ENCODE measurements around the gene RCC2. TPM values are rescaled to one million over a fixed set of nuclear protein-coding genes. Genes with fewer than 3 reads are reported as not detected.

Gene RCC2
- total RNA-seq, 2 experiments from 2014 or later: 145 to 147 TPM

DNA sequence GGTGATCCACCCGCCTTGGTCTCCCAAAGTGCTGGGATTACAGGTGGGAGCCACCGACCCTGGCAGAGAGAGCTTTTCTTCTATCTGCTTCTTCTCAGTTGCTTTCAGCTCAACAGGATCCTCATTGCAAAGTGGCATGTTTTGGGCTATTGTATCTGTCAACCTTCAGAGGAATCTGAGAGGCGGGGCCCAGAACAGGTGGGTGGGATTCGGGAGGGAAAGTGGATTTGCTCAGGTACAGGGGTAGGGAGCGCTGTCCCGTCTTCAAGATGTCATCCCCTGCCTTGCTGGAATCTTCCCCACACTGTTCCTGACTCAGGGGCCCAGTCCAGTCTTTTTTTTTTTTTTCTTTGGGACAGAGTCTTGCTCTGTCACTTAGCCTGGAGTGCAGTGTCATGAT is 26.9 kb upstream of the RCC2 start:
- H3K9me3 Mint-ChIP-seq: no peaks in the 10 kb centered on the region
- TF ChIP-seq, protein P1, sequence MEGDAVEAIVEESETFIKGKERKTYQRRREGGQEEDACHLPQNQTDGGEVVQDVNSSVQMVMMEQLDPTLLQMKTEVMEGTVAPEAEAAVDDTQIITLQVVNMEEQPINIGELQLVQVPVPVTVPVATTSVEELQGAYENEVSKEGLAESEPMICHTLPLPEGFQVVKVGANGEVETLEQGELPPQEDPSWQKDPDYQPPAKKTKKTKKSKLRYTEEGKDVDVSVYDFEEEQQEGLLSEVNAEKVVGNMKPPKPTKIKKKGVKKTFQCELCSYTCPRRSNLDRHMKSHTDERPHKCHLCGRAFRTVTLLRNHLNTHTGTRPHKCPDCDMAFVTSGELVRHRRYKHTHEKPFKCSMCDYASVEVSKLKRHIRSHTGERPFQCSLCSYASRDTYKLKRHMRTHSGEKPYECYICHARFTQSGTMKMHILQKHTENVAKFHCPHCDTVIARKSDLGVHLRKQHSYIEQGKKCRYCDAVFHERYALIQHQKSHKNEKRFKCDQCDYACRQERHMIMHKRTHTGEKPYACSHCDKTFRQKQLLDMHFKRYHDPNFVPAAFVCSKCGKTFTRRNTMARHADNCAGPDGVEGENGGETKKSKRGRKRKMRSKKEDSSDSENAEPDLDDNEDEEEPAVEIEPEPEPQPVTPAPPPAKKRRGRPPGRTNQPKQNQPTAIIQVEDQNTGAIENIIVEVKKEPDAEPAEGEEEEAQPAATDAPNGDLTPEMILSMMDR (IDR thresholded peaks at IDR 0.05): no peak
- no peaks in the 10 kb centered on the region for H3K36me3 Mint-ChIP-seq (ENCODE audit: low read depth)
- intact Hi-C loops (cut with micrococcal nuclease): no loop called here
- DNase-seq: no peak
- no peak for ATAC-seq
- H3K4me1 Mint-ChIP-seq (ENCODE audit: low read depth): no peaks in the 10 kb centered on the region
- ChIA-PET POLR2A (no interaction called here), CTCF (no interaction called here)
- no peak overlapping the region for H3K4me3 Mint-ChIP-seq
- no peak overlapping the region for H3K27ac Mint-ChIP-seq
- no peaks in the 10 kb centered on the region for H3K27me3 Mint-ChIP-seq

DNA sequence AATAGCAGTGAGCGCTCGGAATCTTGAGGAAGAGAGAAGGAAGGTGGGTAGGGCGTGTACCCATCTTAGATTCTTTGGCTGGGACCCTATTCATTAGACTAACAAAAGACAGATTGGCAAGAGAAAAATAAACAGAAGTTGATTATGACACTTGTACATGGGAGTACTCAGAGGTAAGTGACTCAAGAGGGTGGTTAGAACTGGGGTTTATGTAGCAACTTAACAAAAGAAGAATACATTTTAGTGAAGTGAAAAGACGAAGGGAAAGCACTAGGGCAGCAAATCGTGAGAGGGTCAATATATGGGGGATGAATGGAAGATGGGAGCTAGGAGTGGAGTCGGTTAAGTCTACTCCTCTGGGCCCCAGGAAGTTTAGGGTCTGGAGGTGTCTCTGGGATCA is 25.8 kb upstream of the RCC2 start:
- intact Hi-C loops (cut with micrococcal nuclease): no loop called here
- no peaks in the 10 kb centered on the region for H3K27me3 Mint-ChIP-seq
- no peaks in the 10 kb centered on the region for H3K36me3 Mint-ChIP-seq (ENCODE audit: low read depth)
- DNase-seq: no peak
- no peaks in the 10 kb centered on the region for H3K4me1 Mint-ChIP-seq (ENCODE audit: low read depth)
- TF ChIP-seq, protein P1 (IDR thresholded peaks at IDR 0.05): no peak
- CTCF ChIA-PET: no interaction called here
- no peak overlapping the region for H3K4me3 Mint-ChIP-seq
- no peak for ATAC-seq
- POLR2A ChIA-PET: no interaction called here
- no peak overlapping the region for H3K27ac Mint-ChIP-seq
- no peaks in the 10 kb centered on the region for H3K9me3 Mint-ChIP-seq

DNA sequence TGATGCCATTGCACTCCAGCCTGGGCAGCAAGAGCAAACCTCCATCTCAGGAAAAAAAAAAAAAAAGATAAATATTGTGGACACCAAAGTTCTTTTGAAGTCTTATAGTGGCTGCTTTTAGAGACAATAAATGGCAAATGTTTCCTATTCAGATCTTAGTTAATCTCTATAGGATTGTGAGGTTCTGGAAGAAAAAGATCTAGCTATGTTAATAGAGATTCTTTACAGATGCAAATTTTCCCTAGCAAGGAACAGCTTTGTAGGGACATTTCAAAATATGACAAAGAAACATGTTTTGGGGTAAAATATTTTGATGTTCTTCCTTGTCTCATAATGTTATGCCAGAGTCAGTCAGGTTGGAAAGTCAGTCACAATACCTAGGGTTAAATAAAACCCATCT is 24.5 kb upstream of the RCC2 start:
- no peaks in the 10 kb centered on the region for H3K36me3 Mint-ChIP-seq (ENCODE audit: low read depth)
- ATAC-seq: no peak

DNA sequence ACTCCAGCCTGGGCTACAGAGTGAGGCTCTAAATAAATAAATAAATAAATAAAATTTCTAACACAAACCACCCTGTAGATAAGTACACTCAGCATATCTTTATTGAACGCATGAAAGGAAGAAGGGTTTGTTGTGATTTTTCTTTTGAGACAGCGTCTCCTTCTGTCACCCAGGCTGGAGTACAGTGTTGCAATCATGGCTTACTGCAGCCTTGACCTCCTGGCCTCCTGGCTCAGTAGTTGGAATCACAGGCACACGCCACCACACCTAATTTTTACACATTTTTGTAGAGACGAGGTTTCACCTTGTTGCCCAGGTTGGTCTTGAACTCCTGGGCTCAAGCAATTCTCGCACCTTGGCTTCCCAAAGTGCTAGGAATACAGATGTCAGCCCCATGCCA is 23.2 kb upstream of the RCC2 start:
- no peaks in the 10 kb centered on the region for H3K36me3 Mint-ChIP-seq (ENCODE audit: low read depth)
- H3K27ac Mint-ChIP-seq: no peak overlapping the region
- ATAC-seq (no peak), DNase-seq (no peak)
- H3K4me1 Mint-ChIP-seq (ENCODE audit: low read depth): no peaks in the 10 kb centered on the region
- peaks cover 5% of the 10 kb centered on the region for H3K27me3 Mint-ChIP-seq
- H3K4me3 Mint-ChIP-seq: no peak overlapping the region
- POLR2A ChIA-PET: no interaction called here
- TF ChIP-seq, protein P1 (IDR thresholded peaks at IDR 0.05): no peak
- CTCF ChIA-PET: no interaction called here
- intact Hi-C loops (cut with micrococcal nuclease): no loop called here
- H3K9me3 Mint-ChIP-seq: no peaks in the 10 kb centered on the region

More for the DNA sequence above, 24.5 kb upstream of the RCC2 start:
- TF ChIP-seq, protein P1 (IDR thresholded peaks at IDR 0.05): no peak
- no peak overlapping the region for H3K4me3 Mint-ChIP-seq
- CTCF ChIA-PET: no interaction called here
- intact Hi-C loops (cut with micrococcal nuclease): no loop called here
- DNase-seq: no peak
- H3K27ac Mint-ChIP-seq: no peak overlapping the region
- H3K9me3 Mint-ChIP-seq: no peaks in the 10 kb centered on the region
- peaks cover 2% of the 10 kb centered on the region for H3K27me3 Mint-ChIP-seq
- H3K4me1 Mint-ChIP-seq (ENCODE audit: low read depth): no peaks in the 10 kb centered on the region
- POLR2A ChIA-PET: no interaction called here

DNA sequence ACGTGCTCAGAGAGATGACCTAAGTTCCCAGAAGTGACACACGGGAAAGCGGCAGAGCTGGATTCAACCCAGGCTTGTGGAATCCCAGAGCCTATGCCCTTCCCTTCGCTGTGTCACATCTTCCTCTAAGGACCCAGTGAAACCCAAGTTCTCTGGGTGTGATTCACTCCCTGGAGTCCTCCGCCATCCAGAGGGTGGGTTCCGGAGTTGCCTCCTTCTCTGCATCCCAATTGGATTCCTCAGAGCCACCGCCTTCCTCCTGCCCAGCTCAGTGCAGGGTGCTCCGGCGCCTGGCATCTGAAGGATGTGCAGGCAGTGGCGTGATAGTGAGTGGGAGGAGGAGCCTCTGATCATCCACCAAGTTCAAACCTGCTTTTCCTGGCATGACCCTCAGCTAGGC is 20.7 kb upstream of the RCC2 start:
- Mint-ChIP-seq H3K9me3 (no peaks in the 10 kb centered on the region), H3K4me3 (no peak overlapping the region), H3K4me1 (ENCODE audit: low read depth) (no peaks in the 10 kb centered on the region), H3K27ac (no peak overlapping the region), H3K36me3 (ENCODE audit: low read depth) (no peaks in the 10 kb centered on the region), H3K27me3 (peaks cover 5% of the 10 kb centered on the region)
- ChIA-PET POLR2A (no interaction called here), CTCF (interaction anchor here (0.6 kb wide), 1 partner anchor 43 kb away, joined by 4 read pairs; no protein-coding TSS in a partner anchor)
- TF ChIP-seq, protein P1 (IDR thresholded peaks at IDR 0.05): no peak
- ATAC-seq (no peak), DNase-seq (no peak)
- intact Hi-C loops (cut with micrococcal nuclease): no loop called here

All from activated CD8-positive, alpha-beta T cell treated with anti-CD3 and anti-CD28 coated beads for 36 hours (primary cell).